Vagina (tissue), 2 donors: ENCODE results near the gene MRTO4.

Source experiments
- POLR2A ChIP-seq, 2 donors: fragments of 450-650 bp; IDR thresholded peaks; one replicate each; pipeline ENCODE4 v1.6.1; 2017; ENCODE audit warnings: antibody characterized with exemption in 2 of 2, mild to moderate bottlenecking in 2 of 2, moderate library complexity in 2 of 2
- TF ChIP-seq, protein P1 (sequence below), 3 experiments: fragments of 450-650 bp in 2 of 3; fragments of 200-600 bp in 1 of 3; sonication (generic) in 1 of 3; IDR thresholded peaks; one replicate each; pipeline ENCODE4 v1.5.1; 2017 to 2019; ENCODE audit warnings: antibody characterized with exemption in 3 of 3, mild to moderate bottlenecking in 2 of 3, moderate library complexity in 2 of 3

DNA sequence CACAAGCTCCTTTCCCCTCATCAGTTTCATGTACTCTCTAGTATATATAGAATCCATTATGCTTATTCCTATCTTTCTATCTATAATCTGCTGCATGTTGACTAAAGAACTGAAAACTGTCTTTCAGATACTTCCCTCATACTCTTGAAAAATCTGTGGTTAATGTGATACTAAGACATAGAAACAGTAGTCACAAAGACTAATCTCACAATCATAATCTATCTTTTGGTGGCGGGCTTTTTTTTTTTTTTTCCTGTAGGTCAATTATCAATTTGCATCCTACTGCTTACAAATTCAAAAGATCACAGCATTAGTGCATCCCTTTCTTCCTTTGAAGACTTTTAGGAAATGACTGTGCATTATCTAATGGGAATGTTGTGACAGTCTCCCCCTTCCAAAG lies 46.2 kb upstream of the MRTO4 start:
- TF ChIP-seq, protein P1, sequence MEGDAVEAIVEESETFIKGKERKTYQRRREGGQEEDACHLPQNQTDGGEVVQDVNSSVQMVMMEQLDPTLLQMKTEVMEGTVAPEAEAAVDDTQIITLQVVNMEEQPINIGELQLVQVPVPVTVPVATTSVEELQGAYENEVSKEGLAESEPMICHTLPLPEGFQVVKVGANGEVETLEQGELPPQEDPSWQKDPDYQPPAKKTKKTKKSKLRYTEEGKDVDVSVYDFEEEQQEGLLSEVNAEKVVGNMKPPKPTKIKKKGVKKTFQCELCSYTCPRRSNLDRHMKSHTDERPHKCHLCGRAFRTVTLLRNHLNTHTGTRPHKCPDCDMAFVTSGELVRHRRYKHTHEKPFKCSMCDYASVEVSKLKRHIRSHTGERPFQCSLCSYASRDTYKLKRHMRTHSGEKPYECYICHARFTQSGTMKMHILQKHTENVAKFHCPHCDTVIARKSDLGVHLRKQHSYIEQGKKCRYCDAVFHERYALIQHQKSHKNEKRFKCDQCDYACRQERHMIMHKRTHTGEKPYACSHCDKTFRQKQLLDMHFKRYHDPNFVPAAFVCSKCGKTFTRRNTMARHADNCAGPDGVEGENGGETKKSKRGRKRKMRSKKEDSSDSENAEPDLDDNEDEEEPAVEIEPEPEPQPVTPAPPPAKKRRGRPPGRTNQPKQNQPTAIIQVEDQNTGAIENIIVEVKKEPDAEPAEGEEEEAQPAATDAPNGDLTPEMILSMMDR (IDR thresholded peaks at IDR 0.05) = no peak
- TF ChIP-seq POLR2A (IDR thresholded peaks at IDR 0.05) = no peak
